ENCODE results near the gene CTAGE8. TPM values are rescaled to one million over a fixed set of nuclear protein-coding genes. Genes with fewer than 3 reads are reported as not detected.
"Not testable (repeated sequence)": the region's sequence is repeated elsewhere in the genome, so short reads cannot be mapped to it uniquely, and the experiment has no call there.

CTAGE8 gene
- total RNA-seq, 1 experiment from 2014 or later = 9.9 TPM

DNA sequence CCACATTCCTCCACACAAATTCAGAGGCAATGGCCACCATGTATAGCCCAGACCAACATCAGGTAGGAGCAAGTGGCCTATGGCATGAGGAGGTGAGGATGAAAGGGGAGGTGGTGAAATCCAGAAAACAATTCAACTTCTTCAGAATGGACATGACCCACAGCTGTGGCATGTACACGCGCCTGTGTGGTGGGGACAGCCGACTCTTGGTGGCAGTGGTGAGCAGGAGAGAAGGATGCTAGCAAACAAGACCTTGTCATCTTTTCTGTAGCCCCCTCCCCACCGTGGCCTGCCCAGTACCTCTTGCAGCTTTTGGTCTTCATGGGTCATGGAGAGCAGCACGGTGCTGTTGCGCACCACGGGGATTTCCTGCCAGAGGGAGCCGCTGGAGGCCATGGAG is 12.9 kb upstream of the CTAGE8 start:
- H3K4me2 ChIP-seq; BruUV-seq (replicated peaks); H3K4me1 ChIP-seq (replicated peaks; ENCODE audit: insufficient read depth); H3K27me3 ChIP-seq (ENCODE audit: insufficient read depth, low read depth); DNase-seq; H3K36me3 ChIP-seq (ENCODE audit: low read depth); H3K4me3 ChIP-seq; H3K27ac ChIP-seq; H3F3A ChIP-seq (ENCODE audit: insufficient read depth, low read depth); POLR2A ChIA-PET (ENCODE audit: unreplicated experiment); CTCF ChIA-PET; H3K79me2 ChIP-seq (ENCODE audit: low read depth); intact Hi-C loops (cut with micrococcal nuclease; ENCODE audit: unreplicated experiment); H4K20me1 ChIP-seq (ENCODE audit: insufficient read depth); H3K9me2 ChIP-seq (ENCODE audit: insufficient read depth); H3K9me3 ChIP-seq (ENCODE audit: insufficient read depth, low read depth); H2AFZ ChIP-seq: not testable (repeated sequence)

DNA sequence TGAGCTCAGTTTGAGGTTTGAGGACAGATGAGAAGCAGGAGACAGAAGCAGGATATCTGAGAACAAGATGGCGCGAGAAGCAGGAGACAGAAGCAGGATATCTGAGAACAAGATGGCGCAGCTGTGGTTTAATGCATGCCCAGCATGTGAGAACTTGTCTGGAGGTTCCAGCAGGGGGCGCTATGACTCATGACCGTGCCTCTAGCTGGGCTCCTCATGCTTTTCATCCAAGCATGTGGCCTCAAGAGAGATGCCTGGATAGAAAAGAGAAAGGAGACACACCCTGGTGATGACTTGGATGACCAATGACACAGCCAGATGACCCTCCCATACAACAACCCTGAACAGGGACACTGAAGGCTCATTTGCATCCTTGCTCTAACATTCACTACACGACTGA is 10.9 kb upstream of the CTAGE8 start:
- H3K36me3 ChIP-seq (ENCODE audit: low read depth); intact Hi-C loops (cut with micrococcal nuclease; ENCODE audit: unreplicated experiment); H3K4me1 ChIP-seq (replicated peaks; ENCODE audit: insufficient read depth); H3K79me2 ChIP-seq (ENCODE audit: low read depth); H3K27ac ChIP-seq; DNase-seq; H3K9me3 ChIP-seq (ENCODE audit: insufficient read depth, low read depth); H3K27me3 ChIP-seq (ENCODE audit: insufficient read depth, low read depth); POLR2A ChIA-PET (ENCODE audit: unreplicated experiment); H3K4me3 ChIP-seq; H3F3A ChIP-seq (ENCODE audit: insufficient read depth, low read depth); CTCF ChIA-PET; H3K9me2 ChIP-seq (ENCODE audit: insufficient read depth); H3K4me2 ChIP-seq; H2AFZ ChIP-seq; H4K20me1 ChIP-seq (ENCODE audit: insufficient read depth): not testable (repeated sequence)
- BruUV-seq (replicated peaks) = TSS peak; percentile 4

DNA sequence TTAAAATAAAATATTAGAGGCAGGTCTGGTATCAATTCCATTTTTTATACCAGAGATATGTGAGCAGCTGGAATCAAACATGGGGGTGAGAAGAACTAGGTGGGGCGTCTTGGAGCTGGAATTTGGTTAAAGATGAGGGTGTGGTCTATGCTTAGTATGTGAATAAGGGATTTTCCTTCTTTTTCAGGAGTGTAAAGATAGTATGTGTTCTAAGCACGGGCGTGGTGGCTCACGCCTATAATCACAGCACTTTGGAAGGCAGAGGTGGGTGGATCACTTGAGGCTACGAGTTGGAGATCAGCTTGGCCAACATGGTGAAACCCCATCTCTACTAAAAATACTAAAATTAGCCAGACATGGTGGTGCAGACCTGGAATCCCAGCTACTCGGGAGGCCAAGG is 6.2 kb upstream of the CTAGE8 start:
- H3F3A ChIP-seq (ENCODE audit: insufficient read depth, low read depth); H3K27me3 ChIP-seq (ENCODE audit: insufficient read depth, low read depth); H3K9me2 ChIP-seq (ENCODE audit: insufficient read depth); H4K20me1 ChIP-seq (ENCODE audit: insufficient read depth); H3K27ac ChIP-seq; BruUV-seq (replicated peaks); intact Hi-C loops (cut with micrococcal nuclease; ENCODE audit: unreplicated experiment); H3K4me1 ChIP-seq (replicated peaks; ENCODE audit: insufficient read depth); DNase-seq; POLR2A ChIA-PET (ENCODE audit: unreplicated experiment); H2AFZ ChIP-seq; H3K4me3 ChIP-seq; H3K36me3 ChIP-seq (ENCODE audit: low read depth); H3K4me2 ChIP-seq; H3K9me3 ChIP-seq (ENCODE audit: insufficient read depth, low read depth); CTCF ChIA-PET; H3K79me2 ChIP-seq (ENCODE audit: low read depth): not testable (repeated sequence)

DNA sequence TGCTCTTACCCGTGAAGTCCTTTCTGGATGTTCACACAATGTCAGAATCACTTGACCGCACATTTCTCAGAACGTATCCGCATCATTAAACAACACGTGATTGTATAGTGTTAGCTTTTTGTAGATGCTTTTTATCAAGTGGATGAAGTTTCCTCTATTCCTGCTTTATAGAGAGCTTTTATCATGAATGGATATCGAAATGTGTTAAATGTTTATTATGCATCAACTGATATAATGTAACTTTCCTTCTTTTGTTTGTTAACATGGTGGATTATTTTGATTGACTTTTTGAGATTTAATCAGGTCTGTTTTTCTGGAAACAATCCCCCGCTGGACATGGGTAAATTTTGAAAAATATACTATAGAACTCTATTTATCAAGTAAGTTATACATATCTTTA is 4.4 kb downstream of the CTAGE8 start, which contains the start of gene OR2A7:
Gene OR2A7, minus strand, starts transcription at position 101 of the 400 bp plus-strand sequence. CDS start 5,164 bp downstream, outside the sequence.
- H3K9me3 ChIP-seq (ENCODE audit: insufficient read depth, low read depth); H3F3A ChIP-seq (ENCODE audit: insufficient read depth, low read depth); H2AFZ ChIP-seq; H3K4me3 ChIP-seq; DNase-seq; H3K27ac ChIP-seq; BruUV-seq (replicated peaks); H3K4me2 ChIP-seq; H3K36me3 ChIP-seq (ENCODE audit: low read depth); CTCF ChIA-PET; H3K9me2 ChIP-seq (ENCODE audit: insufficient read depth); H3K79me2 ChIP-seq (ENCODE audit: low read depth); intact Hi-C loops (cut with micrococcal nuclease; ENCODE audit: unreplicated experiment); H3K4me1 ChIP-seq (replicated peaks; ENCODE audit: insufficient read depth); H3K27me3 ChIP-seq (ENCODE audit: insufficient read depth, low read depth); POLR2A ChIA-PET (ENCODE audit: unreplicated experiment); H4K20me1 ChIP-seq (ENCODE audit: insufficient read depth): not testable (repeated sequence)

DNA sequence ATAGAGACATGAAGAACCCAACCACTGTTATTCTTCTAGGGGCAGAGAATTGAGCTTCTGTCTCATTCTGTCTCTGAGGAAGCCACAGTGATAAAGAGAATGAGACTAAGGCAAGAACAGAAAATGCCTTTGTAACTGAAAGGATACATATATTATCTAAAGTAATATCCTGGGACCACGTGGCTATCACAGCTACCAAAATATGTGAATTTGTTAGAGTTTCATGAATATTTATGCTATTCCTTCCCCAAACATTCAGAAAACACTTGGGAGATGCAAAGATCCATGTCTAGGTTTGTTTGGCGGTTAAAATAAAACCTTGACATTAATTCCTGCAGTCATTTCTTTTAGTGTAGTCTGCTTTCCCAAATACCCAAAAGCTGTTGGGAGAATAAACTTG is 7.0 kb downstream of the CTAGE8 start:
- H2AFZ ChIP-seq; H3K9me2 ChIP-seq (ENCODE audit: insufficient read depth); CTCF ChIA-PET; H3K9me3 ChIP-seq (ENCODE audit: insufficient read depth, low read depth); BruUV-seq (replicated peaks); POLR2A ChIA-PET (ENCODE audit: unreplicated experiment); H3K4me2 ChIP-seq; H3K79me2 ChIP-seq (ENCODE audit: low read depth); H4K20me1 ChIP-seq (ENCODE audit: insufficient read depth); H3K4me3 ChIP-seq; H3F3A ChIP-seq (ENCODE audit: insufficient read depth, low read depth); H3K27ac ChIP-seq; H3K36me3 ChIP-seq (ENCODE audit: low read depth); intact Hi-C loops (cut with micrococcal nuclease; ENCODE audit: unreplicated experiment); H3K27me3 ChIP-seq (ENCODE audit: insufficient read depth, low read depth); H3K4me1 ChIP-seq (replicated peaks; ENCODE audit: insufficient read depth); DNase-seq: not testable (repeated sequence)

DNA sequence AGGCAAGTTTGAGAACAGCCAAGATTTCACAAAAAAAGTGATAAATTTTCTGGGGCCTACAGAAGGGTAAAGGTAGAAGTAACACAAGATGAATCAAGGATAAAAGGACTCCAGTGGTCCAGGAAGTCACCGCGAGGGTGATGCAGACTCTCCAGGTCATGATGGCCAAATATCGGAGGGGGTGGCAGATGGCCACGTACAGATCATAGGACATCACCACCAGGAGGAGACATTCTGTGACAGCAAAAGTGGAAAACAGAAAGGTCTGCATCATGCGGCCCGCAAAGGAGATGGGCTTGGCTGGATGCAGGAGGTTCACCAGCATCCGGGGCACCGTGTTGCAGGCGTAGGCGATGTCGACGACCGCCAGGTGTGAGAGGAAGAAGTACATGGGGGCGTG is 10.0 kb downstream of the CTAGE8 start:
- DNase-seq; H3K36me3 ChIP-seq (ENCODE audit: low read depth); H3K4me2 ChIP-seq; CTCF ChIA-PET; BruUV-seq (replicated peaks); H2AFZ ChIP-seq; H3K9me2 ChIP-seq (ENCODE audit: insufficient read depth); H3F3A ChIP-seq (ENCODE audit: insufficient read depth, low read depth); intact Hi-C loops (cut with micrococcal nuclease; ENCODE audit: unreplicated experiment); H3K27ac ChIP-seq; H3K4me1 ChIP-seq (replicated peaks; ENCODE audit: insufficient read depth); H4K20me1 ChIP-seq (ENCODE audit: insufficient read depth); H3K4me3 ChIP-seq; H3K9me3 ChIP-seq (ENCODE audit: insufficient read depth, low read depth); POLR2A ChIA-PET (ENCODE audit: unreplicated experiment); H3K79me2 ChIP-seq (ENCODE audit: low read depth); H3K27me3 ChIP-seq (ENCODE audit: insufficient read depth, low read depth): not testable (repeated sequence)

Data from PC-9 (cell line).